GM18505 (cell line): ENCODE data around the gene COL5A2.

ENCODE experiments used
- ATAC-seq: cut with Tn5 transposase; IDR thresholded peaks from one replicate; pipeline ENCODE4 v1.9.1; 2021; ENCODE audit not compliant: unreplicated experiment
- POLR2A ChIP-seq: IDR thresholded peaks from 4 replicates; pipeline ENCODE4 v1.6.1; 2011; ENCODE audit warnings: borderline replicate concordance; ENCODE audit not compliant: insufficient read depth, insufficient read length; ENCODE audit errors: extremely low read depth

COL5A2 gene

DNA sequence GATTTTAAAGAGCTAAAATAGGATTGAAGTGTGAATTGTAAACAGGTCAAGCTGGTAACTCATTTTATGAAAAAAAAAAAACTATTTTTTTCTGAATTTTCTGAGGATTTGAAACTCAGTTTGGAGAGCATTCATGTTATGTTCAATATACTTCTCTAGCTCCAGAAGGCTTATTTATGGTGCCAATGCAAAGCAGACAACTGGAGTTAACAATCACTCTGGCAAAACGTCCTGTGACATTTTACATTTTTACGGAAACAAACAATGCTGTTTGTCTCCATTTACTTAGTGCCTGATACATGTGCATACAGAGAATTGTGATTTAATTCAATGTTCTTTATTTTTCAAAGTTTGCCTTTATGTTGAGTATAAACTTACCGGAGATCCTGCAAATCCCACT lies 96.0 kb downstream of the COL5A2 start:
- TF ChIP-seq POLR2A, result no peak
- ATAC-seq, result no peak

DNA sequence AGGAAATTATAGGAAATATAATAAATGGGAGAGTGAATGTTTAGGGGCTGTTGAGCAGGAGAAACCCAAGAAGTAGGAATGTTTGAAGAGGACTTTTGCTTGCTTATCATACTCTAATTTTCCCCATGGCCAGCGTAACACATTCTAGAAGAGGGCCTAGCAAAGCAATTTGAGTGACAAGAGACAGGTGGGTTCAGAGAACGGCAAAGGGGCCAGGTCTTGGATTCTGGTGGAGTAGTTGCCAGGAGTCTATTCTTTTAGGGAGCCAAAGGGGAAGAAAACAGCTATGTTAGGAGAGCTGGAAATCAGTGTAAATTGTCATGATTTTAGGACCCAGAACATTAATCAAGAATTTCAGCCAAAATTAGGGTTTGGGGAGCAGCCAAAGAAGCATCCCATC lies 96.5 kb downstream of the COL5A2 start:
- ATAC-seq, result no peak
- TF ChIP-seq POLR2A, result no peak

DNA sequence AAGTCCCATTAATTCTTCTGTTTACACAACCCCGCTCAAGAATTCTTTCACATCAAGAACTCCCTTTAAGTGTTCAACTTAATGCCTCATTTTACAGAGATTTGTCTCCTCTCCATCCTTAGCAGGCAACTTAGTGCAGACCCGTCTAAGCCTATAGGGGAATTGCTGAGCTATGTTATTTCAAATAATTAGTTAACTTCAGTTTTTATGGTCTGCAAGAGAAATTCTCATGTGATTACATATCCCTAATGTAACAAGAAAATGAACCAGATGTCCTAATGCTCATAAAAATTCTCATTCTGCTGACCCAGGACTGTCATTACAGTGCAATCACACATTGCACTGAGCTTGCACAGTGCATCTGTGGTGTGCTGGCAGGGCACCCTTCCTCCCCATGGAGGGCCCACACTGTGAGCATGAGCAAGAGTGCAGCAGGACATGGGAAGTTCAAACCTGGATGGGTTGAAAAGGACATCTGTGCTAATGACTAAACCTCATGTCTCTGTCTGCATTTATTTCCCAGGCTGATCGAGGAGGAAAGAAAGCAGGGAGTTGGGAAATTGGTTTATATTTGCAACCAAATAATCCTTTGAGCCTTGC lies 97.1 kb downstream of the COL5A2 start:
- ATAC-seq, result no peak
- no peak for TF ChIP-seq POLR2A

DNA sequence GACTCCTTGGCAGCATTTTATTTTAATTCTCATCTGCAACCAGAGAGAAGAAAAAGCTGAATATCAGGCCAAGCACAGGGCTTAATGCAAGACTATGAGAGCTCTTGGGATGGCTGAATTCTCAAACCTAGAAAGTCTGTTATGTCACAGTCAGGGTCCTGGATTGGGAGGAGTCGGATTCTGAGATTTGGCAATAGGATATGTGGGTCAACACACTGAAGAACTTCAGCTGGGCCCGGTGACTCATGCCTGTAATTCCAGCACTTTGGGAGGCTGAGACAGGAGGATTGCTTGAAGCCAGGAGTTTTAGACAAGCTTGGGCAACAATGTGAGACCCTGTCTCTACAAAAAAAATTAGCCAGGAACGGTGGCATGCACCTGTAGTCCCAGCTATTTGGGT lies 103.0 kb downstream of the COL5A2 start:
- TF ChIP-seq POLR2A, result no peak
- no peak for ATAC-seq

DNA sequence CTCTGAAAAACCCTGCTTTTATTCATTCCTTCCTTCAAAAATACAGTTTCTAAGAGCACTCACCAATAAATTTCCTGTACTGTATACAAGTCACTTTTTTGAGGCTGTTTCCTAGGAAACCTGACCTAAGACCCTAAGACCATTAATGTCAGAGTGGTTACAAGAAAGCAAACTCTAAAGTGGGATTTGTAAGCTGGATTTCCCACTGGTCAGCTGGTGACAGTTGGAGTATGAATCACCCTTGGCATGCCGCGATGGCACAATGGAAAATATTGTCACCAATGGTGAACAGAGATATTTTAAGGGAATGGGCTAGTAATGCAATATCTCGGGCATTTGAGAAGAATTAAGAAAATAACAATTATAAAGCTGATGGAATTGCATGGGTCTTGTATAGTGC lies 103.4 kb downstream of the COL5A2 start:
- no peak for ATAC-seq
- TF ChIP-seq POLR2A, result no peak

DNA sequence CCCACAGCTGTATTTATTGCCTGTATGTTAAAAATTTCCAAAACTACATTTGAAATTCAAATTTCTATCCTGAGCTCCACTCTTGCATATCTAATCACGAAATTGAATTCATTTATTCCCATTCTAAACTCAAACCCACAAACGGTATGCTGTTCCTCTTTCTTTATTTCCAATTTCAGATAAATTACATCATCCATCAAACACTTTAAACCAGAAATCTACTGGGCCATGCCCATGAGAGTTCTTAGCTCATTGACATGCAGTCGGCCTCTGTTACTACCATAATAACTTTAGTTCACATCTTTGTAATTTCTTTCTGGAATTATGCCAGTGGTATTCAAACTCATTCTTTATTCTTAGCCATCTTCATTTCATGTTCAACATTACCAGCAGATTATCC lies 105.1 kb downstream of the COL5A2 start:
- TF ChIP-seq POLR2A, result no peak
- ATAC-seq, result no peak

DNA sequence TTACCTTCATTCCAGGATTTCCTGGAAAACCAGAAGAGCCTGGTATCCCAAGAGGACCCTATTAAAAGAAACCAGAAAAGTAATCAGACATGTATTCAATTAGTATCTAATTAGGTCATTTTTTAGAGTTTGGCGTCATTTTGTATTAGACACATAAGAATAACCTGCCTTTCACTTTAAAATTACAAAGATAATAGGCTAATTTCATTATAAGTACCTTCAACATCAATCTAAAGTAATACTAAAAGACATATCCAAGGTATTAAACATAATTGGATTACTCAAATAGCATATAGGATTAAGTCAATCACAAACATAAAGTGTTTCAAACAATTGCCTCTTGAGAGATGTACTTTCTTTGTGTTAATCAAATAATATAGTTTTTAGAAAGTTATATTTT lies 107.5 kb downstream of the COL5A2 start:
- ATAC-seq, result no peak
- no peak for TF ChIP-seq POLR2A

DNA sequence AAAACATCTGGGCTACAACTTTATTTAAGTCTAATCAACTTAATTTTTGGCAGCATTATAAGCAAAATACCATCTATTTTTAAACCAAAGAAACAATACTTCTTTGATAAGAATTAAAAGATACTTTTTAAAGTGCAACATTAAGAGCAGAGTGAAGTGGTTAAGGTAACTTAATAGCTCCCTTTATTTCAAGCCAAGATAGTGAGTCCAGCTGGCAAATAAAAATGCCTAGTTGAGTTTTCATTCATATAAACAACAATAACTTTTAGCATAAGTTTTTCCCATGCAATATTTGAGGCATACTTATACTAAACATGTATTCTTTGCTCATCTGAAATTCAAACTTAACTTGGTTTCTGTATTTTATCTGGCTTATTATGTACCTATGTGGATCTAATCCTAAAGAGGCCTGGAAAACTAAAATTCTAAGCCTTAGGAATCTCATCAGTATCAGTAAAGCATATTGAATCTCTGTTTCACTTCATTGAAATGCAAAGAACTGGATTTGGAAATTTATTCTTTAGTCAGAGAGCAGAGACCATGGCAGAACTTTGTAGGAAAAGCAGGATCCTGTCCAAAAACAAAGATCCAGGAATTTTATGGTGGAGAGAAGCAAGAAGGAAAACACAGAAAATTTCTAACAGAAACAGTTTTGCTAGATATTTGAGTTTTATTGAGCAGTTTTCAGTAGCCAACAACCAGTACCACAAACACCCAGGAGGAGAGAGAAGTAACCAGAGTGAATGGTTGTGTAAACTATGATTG lies 109.5 kb downstream of the COL5A2 start:
- ATAC-seq, result no peak
- no peak for TF ChIP-seq POLR2A

DNA sequence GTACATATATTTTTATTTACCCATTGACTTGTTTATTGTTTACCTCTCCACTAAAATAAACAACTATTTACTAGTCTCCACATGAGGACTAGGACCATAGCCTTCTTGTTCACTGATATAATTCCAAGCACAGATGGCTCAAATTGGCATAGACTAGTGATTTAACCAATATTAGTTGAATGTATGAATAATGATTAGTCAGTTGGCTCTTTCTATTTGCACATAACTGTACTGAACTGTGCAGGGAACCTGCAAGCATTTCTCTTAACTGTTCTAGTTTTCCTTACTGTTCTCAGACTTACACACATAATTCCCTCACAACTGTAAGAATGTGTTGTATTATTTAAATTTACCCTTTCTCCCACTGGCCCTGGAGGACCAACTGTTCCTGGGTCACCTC lies 113.5 kb downstream of the COL5A2 start:
- TF ChIP-seq POLR2A, result no peak
- ATAC-seq, result no peak

DNA sequence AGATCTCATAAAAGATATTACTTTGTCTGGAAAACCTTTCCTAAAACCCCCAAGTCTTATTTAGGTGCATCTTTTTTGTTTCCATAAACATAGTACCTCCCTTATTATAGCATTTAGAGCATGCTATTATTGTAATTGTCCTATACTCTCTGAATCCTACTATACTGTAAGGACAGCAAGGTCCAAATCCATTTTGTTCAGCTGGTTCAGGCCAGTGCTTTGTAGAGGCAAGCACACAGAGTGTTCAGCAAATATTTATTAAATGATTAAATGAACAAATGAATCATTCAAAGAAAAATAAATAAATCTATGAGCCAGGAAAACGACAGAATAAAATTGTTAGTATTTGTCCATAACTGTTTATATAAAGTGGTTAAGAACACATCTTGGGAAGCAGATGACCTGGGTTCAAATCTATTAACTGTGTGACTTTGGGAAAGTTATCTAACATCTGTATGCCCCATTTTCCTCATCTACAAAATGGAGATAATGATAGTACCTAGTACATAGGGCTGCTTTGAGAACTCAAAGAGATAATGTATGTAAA lies 119.4 kb downstream of the COL5A2 start:
- no peak for ATAC-seq
- no peak for TF ChIP-seq POLR2A

DNA sequence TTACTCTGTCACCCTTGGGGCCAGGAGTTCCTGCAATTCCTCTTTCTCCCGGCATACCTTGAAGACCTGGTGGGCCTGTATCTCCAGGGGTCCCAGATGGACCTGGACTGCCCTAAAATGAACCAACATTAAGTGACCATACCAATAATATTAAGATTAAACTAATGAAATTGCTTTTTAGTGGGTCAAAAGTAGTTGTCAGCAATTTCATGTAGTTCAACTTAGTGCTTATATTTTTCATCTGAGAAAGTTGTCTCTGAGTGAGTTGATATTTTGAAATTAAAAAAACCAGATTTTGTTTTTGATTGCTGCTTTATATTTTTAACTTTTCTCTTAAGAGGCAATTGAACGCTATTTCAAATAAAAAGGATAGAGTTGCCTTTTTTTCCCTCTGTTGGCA lies 122.2 kb downstream of the COL5A2 start:
- ATAC-seq, result no peak
- no peak for TF ChIP-seq POLR2A

DNA sequence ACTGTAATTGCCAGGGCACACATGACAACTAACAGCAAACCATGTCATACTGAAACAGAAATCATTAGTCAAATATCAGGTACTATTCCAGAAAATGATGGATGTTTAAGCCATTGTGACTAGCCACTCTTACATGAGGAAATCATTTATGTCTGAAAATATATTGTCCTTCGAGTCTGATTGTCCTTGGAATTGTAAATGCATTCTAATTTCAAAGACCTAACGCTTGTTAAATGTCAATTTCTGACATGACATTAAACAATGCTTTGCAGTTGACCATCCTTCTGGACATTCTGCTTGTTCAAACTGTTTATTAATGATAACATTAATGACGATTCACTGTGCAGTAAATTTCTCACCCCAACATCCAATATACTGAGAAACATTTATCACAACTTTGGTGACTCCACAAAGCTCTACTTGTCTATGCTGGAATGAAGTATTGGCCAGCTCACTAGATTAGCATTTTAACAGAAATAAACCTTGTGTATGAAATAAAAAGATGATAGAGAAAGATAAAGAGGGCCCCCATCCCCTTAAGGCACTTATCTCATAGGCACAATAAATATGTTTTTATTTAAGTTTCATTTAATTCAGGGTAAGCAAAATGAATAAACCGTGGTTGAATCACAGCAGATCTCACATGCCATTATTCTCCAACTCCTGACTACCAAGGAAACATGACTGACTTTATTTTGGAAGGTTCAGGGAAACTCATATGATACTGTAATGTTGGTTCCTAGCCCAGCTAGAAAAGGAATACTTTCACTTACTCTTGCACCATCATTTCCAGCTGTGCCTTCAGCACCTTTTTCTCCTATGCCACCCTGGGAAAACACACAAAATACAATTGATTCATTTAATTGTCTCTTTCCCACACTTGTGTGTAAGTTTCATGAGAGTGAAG lies 123.1 kb downstream of the COL5A2 start:
- TF ChIP-seq POLR2A, result no peak
- ATAC-seq, result no peak

DNA sequence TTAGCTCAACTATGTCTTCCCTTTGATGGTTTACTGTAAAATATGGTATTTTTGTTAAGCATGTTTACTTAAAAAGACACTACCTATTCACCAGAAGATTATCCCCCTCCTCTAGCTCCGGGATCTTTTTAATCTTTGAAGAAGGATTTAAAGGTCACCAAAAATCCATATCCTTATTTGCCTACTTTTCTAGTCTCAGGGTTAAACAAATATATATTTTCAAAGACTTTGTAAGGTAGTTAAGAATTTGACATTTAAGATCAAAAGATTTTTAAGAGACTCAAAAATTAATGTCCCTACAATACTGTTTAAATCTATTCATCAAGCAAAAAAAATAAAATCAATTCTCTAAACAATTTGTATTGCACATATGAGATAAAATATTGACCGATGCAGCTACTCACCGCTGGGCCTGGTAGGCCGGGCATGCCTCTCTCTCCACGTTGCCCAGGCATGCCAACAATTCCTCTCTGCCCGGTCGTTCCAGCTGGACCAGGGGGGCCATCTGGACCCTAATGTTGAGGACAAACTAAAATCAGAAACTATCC lies 129.3 kb downstream of the COL5A2 start:
- TF ChIP-seq POLR2A, result no peak
- ATAC-seq, result no peak

DNA sequence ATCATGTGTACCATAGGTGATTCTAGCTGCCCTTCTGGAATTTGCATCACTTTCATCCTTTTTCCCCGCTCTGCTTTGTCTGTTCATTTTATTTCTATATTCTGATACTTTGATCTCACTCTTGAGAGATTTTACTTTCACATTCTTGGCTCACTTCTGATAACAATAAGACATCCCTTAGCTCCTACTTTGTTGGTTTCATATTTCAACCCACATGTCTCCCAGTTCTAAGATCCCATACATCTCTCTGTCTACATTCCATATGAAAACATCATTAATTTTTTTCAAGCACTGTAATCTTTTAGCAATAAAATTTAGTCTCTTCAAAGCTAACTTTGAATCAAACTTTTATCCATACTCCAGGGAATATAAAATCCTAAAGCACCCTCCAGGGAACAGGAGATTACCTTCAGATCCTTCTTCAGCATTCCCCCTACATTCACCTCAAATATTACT lies 129.8 kb downstream of the COL5A2 start:
- TF ChIP-seq POLR2A, result no peak
- ATAC-seq, result no peak

DNA sequence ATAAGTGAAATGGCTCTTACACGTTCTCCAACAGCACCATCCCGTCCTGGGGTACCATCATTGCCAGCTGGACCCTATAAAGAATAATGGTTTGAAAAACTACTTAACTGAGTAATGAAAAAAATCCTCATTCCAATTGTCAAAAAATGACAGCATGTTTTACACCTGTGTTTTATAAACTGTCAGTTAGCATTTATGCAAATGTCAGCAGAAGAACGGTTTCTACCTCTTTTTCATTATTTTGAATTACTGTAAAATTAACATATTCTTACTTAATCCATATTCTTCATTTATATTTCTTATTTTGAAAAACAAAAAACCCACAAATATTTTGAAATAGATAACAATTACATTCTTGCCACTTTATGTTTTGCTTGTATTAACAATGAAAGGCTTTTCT lies 131.4 kb downstream of the COL5A2 start:
- no peak for TF ChIP-seq POLR2A
- ATAC-seq, result no peak
